22Rv1 (cell line): ENCODE data around the gene KCNV2.

Experiments used
- CTCF ChIP-seq: fragments of 450-650 bp; IDR thresholded peaks from 2 replicates; pipeline ENCODE4 v1.5.1; 2017; ENCODE audit warnings: mild to moderate bottlenecking
- ZFX ChIP-seq: fragments of 450-650 bp; IDR thresholded peaks from 2 replicates; pipeline ENCODE4 v1.6.1; 2017; ENCODE audit warnings: antibody characterized with exemption, borderline replicate concordance

GRCh38 chr9:2777454-2777853 is 60.1 kb downstream of the KCNV2 start:
- no peak for TF ChIP-seq CTCF
- no peak for TF ChIP-seq ZFX
